K562 (cell line): Measurements from ENCODE around the gene LMBR1. TPM values are rescaled to one million over a fixed set of nuclear protein-coding genes. Genes with fewer than 3 reads are reported as not detected.

Source experiments
- ATAC-seq: fragments of 200-7000 bp; cut with Tn5 transposase; 3 replicates; pipeline ENCODE4 v1.9.1; 2020; ENCODE audit warnings: moderate library complexity
- BruUV-seq: library from RNA; stranded (reverse); fragments of 400-500 nt; replicated peaks from 2 replicates; lab custom pipeline; 2021; lab: Mats Ljungman, UMichigan
- CTCF ChIA-PET: fragments of 300-600 bp; formaldehyde crosslinking; extraction: SDS; loops from one replicate; lab custom pipeline; 2021; ENCODE audit warnings: low intra/inter-chr PET ratio; lab: Yijun Ruan, JAX
- POLR2A ChIA-PET: fragments of 300-600, 350-650 bp; sonication (Branson Sonifier 250); formaldehyde crosslinking; extraction: SDS; loops from one replicate; lab custom pipeline; 2021; ENCODE audit warnings: antibody characterized with exemption, inconsistent platforms; lab: Yijun Ruan, JAX
- DNase-seq, 4 experiments: peaks; one replicate each; pipeline versions ENCODE4 v3.0.0 to v3.0.0-alpha.2; 2011 to 2018; ENCODE audit warnings: low spot score in 3 of 4, mixed read lengths in 3 of 4; ENCODE audit errors: extremely low read depth in 1 of 4
- FAIRE-seq: peaks from 2 replicates; lab custom pipeline; 2011; peaks lifted over from hg19 to GRCh38; lab: Jason Lieb, UNC
- H2AFZ ChIP-seq: 2 replicates; pipeline ENCODE4 v1.6.0; 2011; ENCODE audit warnings: low read depth, low read length, control low read depth, inconsistent platforms
- H3K27ac ChIP-seq: fragments of 200-600 bp; 3 replicates; pipeline ENCODE4 v1.8.0; 2011; ENCODE audit warnings: low read depth, mild to moderate bottlenecking, control low read depth, inconsistent platforms, low read length, moderate library complexity, mixed read lengths; ENCODE audit errors: extremely low read depth
- H3K27me3 ChIP-seq, 2 experiments: fragments of 300-600 bp in 1 of 2; 2 replicates in 1 of 2; 3 replicates in 1 of 2; pipeline versions ENCODE4 v1.6.0 to v1.8.0; 2011; ENCODE audit warnings: inconsistent platforms in 2 of 2, low read length in 2 of 2, mild to moderate bottlenecking in 1 of 2, mixed read lengths in 1 of 2, moderate library complexity in 1 of 2; ENCODE audit not compliant: control insufficient read depth in 2 of 2, insufficient read depth in 2 of 2
- H3K36me3 ChIP-seq: fragments of 300-600 bp; 3 replicates; pipeline ENCODE4 v1.8.0; 2011; ENCODE audit warnings: mild to moderate bottlenecking, low read length, inconsistent platforms; ENCODE audit not compliant: control insufficient read depth, insufficient read depth
- H3K4me1 ChIP-seq, 2 experiments: fragments of 200-600 bp in 1 of 2; replicated peaks in 1 of 2; 2 replicates in 1 of 2; 3 replicates in 1 of 2; pipeline versions ENCODE4 v1.5.1 to v1.8.0; 2011; ENCODE audit warnings: inconsistent platforms in 2 of 2, low read length in 2 of 2, mild to moderate bottlenecking in 1 of 2, mixed read lengths in 1 of 2, moderate library complexity in 1 of 2; ENCODE audit not compliant: control insufficient read depth in 2 of 2, insufficient read depth in 2 of 2
- H3K4me2 ChIP-seq: 2 replicates; pipeline ENCODE4 v1.6.1; 2011; ENCODE audit warnings: low read length, control low read depth, inconsistent platforms, mixed read lengths; ENCODE audit not compliant: insufficient read depth
- H3K4me3 ChIP-seq: fragments of 200-600 bp; sonication (generic), shearing (Covaris generic); 2 replicates; pipeline ENCODE4 v1.5.1; 2016; ENCODE audit warnings: control low read depth, inconsistent platforms
- H3K79me2 ChIP-seq: fragments of 200-600 bp; 3 replicates; pipeline ENCODE4 v1.8.0; 2011; ENCODE audit warnings: low read length, inconsistent platforms; ENCODE audit not compliant: control insufficient read depth, insufficient read depth
- H3K9ac ChIP-seq, 2 experiments: 2 replicates each; pipeline versions ENCODE4 v1.6.0 to v1.6.1; 2011; ENCODE audit warnings: low read depth in 2 of 2, low read length in 2 of 2, control low read depth in 1 of 2, inconsistent platforms in 1 of 2, mild to moderate bottlenecking in 1 of 2, mixed read lengths in 1 of 2; ENCODE audit not compliant: insufficient read depth in 1 of 2
- H3K9me1 ChIP-seq: one replicate; pipeline ENCODE4 v1.6.0; 2011; ENCODE audit warnings: inconsistent platforms, mild to moderate bottlenecking, low read length, moderate library complexity; ENCODE audit not compliant: control insufficient read depth, insufficient read depth
- H3K9me3 ChIP-seq: replicated peaks from 2 replicates; pipeline ENCODE4 v1.5.1; 2011; ENCODE audit warnings: low read depth, low read length, inconsistent platforms; ENCODE audit not compliant: control insufficient read depth, insufficient read depth
- H4K20me1 ChIP-seq: replicated peaks from 2 replicates; pipeline ENCODE4 v1.6.1; 2011; ENCODE audit warnings: low read length, inconsistent platforms, mixed read lengths; ENCODE audit not compliant: control insufficient read depth, insufficient read depth
- HOXB6 ChIP-seq: fragments of 250-450 bp; sonication (Bioruptor Pico); IDR thresholded peaks from 2 replicates; pipeline ENCODE4 v1.5.1; 2022; ENCODE audit warnings: mild to moderate bottlenecking, borderline replicate concordance
- SAP30 ChIP-seq: fragments of 200-600 bp; sonication (generic); IDR thresholded peaks from 2 replicates; pipeline ENCODE4 v1.6.1; 2012; ENCODE audit warnings: borderline replicate concordance, low read depth, mild to moderate bottlenecking, moderate library complexity, low read length, control low read depth, inconsistent platforms; ENCODE audit not compliant: insufficient read depth, poor library complexity, severe bottlenecking
- STAT5A ChIP-seq: IDR thresholded peaks from 2 replicates; pipeline ENCODE4 v1.6.1; 2012; ENCODE audit warnings: low read length, inconsistent platforms, borderline replicate concordance
- in situ Hi-C: fragments of 300-500 bp; cut with MboI; formaldehyde crosslinking; loops from 4 replicates; pipeline ENCODE4 v1.15.0; 2018; ENCODE audit warnings: inconsistent platforms, mixed read lengths
- intact Hi-C: fragments of 100-400 bp; cut with micrococcal nuclease; formaldehyde crosslinking; loops from 2 replicates; pipeline ENCODE4 v1.14.2; 2022
- polyA plus RNA-seq, 8 experiments: library from polyadenylated mRNA; depleted of rRNA in 4 of 8; stranded (reverse) in 5 of 8; unstranded in 3 of 8; fragments of >200 nt; fragmentation: Nextera tagmentation in 2 of 8; fragmentation: Illumina TruSeq in 1 of 8; extraction: Ambion mirVana in 2 of 8; extraction: Trizol in 1 of 8; gene quantifications; 2 replicates each; pipeline versions ENCODE4 v1.2.1 to v1.2.3, GENCODE V29; 2011 to 2014; ENCODE audit warnings: inconsistent platforms in 1 of 8, missing spikeins in 1 of 8
- total RNA-seq, 7 experiments: library from RNA; depleted of rRNA in 6 of 7; stranded (reverse); fragments of >200 nt in 6 of 7; fragmentation: Illumina TruSeq in 2 of 7; extraction: Trizol in 2 of 7; gene quantifications; 2 replicates each; pipeline versions ENCODE4 v1.2.1 to v1.2.3, GENCODE V29; 2011 to 2021; ENCODE audit warnings: low replicate concordance in 1 of 7
- TF ChIP-seq, protein P1 (sequence below), 2 experiments: fragments of 150-350 bp in 1 of 2; IDR thresholded peaks; 2 replicates each; pipeline ENCODE4 v1.6.1; 2012 to 2016; ENCODE audit warnings: low read depth in 2 of 2, low read length in 2 of 2, mild to moderate bottlenecking in 1 of 2, moderate library complexity in 1 of 2
- TF ChIP-seq, protein P2 (sequence below): conservative IDR thresholded peaks from 2 replicates; pipeline ENCODE4 v1.6.1; 2011; ENCODE audit warnings: low read depth, mild to moderate bottlenecking, low read length; ENCODE audit not compliant: control insufficient read depth
- TF ChIP-seq, protein P3 (sequence below): IDR thresholded peaks from 2 replicates; pipeline ENCODE4 v1.6.1; 2011; ENCODE audit not compliant: insufficient read length; ENCODE audit errors: extremely low read depth

The LMBR1 gene
- total and polyA plus RNA-seq, 9 of the 15 experiments (the other 6 are each of a cell fraction or from before 2014, with no cell fraction given), result 7.7 to 90.0 (median 59.9) TPM

DNA sequence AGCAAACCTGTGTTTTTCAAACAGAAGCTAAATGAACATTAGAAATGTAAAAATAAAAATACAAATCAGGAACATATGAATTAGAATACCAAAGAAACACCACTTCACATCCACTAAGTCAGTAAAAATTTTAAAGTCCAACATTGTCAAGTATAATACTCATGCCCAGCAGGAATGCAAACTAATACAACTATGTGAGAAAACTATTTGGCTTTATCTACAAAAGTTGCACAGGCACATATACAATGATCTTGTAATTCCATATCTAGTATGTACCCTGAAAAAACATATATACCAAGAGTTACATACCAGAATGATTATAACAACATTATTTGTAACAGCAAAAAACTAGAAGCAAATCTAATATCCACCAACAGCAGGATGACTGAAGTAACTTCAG is 161.3 kb downstream of the LMBR1 start:
- Histone ChIP-seq H3K27me3 (no peaks in the 10 kb centered on the region), H3K27ac (no peak overlapping the region), H2AFZ (no peak overlapping the region), H4K20me1 (no peaks in the 10 kb centered on the region), H3K36me3 (peaks cover 14% of the 10 kb centered on the region; the same call in 2 of the 3 replicates), H3K4me2 (no peak overlapping the region), H3K9me1 (no peaks in the 10 kb centered on the region), H3K79me2 (no peaks in the 10 kb centered on the region), H3K9ac (no peak overlapping the region), H3K9me3 (no peaks in the 10 kb centered on the region; the same call in 1 of the 2 replicates), H3K4me3 (no peak overlapping the region), H3K4me1 (no peaks in the 10 kb centered on the region)
- CTCF ChIA-PET, result no interaction called here
- TF ChIP-seq, protein P1, sequence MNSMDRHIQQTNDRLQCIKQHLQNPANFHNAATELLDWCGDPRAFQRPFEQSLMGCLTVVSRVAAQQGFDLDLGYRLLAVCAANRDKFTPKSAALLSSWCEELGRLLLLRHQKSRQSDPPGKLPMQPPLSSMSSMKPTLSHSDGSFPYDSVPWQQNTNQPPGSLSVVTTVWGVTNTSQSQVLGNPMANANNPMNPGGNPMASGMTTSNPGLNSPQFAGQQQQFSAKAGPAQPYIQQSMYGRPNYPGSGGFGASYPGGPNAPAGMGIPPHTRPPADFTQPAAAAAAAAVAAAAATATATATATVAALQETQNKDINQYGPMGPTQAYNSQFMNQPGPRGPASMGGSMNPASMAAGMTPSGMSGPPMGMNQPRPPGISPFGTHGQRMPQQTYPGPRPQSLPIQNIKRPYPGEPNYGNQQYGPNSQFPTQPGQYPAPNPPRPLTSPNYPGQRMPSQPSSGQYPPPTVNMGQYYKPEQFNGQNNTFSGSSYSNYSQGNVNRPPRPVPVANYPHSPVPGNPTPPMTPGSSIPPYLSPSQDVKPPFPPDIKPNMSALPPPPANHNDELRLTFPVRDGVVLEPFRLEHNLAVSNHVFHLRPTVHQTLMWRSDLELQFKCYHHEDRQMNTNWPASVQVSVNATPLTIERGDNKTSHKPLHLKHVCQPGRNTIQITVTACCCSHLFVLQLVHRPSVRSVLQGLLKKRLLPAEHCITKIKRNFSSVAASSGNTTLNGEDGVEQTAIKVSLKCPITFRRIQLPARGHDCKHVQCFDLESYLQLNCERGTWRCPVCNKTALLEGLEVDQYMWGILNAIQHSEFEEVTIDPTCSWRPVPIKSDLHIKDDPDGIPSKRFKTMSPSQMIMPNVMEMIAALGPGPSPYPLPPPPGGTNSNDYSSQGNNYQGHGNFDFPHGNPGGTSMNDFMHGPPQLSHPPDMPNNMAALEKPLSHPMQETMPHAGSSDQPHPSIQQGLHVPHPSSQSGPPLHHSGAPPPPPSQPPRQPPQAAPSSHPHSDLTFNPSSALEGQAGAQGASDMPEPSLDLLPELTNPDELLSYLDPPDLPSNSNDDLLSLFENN (IDR thresholded peaks at IDR 0.05; ENCODE audit: low read depth in 2 of 2, low read length in 2 of 2), result no peak
- TF ChIP-seq STAT5A, result no peak
- no peak for TF ChIP-seq SAP30
- TF ChIP-seq HOXB6 (CRISPR knock-in tag), result no peak
- TF ChIP-seq, protein P2, sequence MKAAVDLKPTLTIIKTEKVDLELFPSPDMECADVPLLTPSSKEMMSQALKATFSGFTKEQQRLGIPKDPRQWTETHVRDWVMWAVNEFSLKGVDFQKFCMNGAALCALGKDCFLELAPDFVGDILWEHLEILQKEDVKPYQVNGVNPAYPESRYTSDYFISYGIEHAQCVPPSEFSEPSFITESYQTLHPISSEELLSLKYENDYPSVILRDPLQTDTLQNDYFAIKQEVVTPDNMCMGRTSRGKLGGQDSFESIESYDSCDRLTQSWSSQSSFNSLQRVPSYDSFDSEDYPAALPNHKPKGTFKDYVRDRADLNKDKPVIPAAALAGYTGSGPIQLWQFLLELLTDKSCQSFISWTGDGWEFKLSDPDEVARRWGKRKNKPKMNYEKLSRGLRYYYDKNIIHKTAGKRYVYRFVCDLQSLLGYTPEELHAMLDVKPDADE, result no peak
- TF ChIP-seq, protein P3, sequence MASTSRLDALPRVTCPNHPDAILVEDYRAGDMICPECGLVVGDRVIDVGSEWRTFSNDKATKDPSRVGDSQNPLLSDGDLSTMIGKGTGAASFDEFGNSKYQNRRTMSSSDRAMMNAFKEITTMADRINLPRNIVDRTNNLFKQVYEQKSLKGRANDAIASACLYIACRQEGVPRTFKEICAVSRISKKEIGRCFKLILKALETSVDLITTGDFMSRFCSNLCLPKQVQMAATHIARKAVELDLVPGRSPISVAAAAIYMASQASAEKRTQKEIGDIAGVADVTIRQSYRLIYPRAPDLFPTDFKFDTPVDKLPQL, result no peak
- no TSS peak for BruUV-seq
- in situ Hi-C loops, result no loop called here
- ATAC-seq (no peak), DNase-seq (no peak), FAIRE-seq (no peak)
- POLR2A ChIA-PET, result interaction anchor here (1.4 kb wide), 1 partner anchor 12 kb away, joined by 3 read pairs; no protein-coding TSS in a partner anchor
- intact Hi-C loops, result no loop called here
